Measurements from ENCODE around the gene ATG7.

ATG7 gene

DNA sequence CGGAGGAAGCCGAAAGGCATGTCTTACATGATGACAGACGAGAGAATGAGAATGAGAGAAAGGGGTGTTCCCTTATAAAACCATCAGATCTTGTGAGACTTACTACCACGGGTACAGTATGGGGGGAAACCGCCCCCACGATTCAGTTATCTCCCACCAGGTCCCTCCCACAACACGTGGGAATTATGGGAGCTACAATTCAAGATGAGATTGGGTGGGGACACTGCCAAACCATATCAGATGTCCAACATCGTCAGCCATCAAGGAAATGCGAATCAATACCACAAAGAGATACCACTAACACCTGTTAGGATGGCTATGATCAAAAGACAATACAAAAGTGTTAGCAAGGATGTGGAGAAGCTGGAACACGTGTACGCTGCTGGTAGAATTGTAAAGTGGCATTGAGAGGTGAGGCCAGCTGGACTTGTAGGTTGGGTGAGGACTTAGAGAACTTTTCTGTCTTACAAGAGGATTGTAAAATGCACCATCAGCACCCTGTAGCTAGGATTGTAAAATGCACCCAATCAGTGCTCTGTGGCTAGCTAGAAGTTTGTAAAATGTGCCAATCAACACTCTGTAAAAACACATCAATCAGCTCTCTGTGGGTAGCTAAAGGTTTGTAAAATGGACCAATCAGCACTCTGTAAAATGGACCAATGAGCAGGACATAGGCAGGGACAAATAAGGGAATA lies 334.0 kb downstream of the ATG7 start:
- Histone ChIP-seq H3K9me3 (ENCODE audit: low read length) (no peaks in the 10 kb centered on the region), H3K4me1 (ENCODE audit: insufficient read depth, low read length) (peaks cover 78% of the 10 kb centered on the region), H3K27ac (ENCODE audit: low read depth, low read length) (no peak overlapping the region), H3K27me3 (ENCODE audit: control insufficient read depth in 1 of 2, insufficient read depth in 2 of 2, low read length in 2 of 2) (no peaks in the 10 kb centered on the region), H3K4me3 (ENCODE audit: low read depth in 1 of 2, low read length in 2 of 2) (no peak overlapping the region), H3K9ac (ENCODE audit: low read length) (no peak overlapping the region), H3K36me3 (ENCODE audit: insufficient read depth, low read length) (peaks cover 3% of the 10 kb centered on the region)

DNA sequence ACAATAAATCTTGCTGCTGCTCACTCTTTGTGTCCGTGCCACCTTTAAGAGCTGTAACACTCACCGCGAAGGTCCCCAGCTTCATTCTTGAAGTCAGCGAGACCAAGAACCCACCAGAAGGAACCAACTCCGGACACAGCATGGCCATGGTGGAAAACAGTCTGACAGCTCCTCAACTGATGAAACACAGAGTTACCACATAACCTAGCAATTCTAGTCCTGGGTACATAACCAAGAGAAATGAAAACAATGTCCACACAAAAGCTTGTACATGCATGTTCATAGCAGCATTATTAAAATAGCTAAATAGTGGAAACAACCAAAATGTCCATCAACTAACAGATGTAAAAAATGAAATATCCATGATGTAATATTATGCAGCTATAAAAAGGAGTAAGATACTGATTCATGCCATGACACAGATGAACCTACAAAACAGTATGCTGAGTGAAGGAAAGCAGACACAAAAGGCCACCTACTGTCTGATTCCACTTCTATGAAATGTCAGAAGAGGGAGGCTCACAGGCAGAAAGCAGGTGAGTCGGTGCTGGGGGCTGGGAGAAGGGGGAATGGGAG lies 334.8 kb downstream of the ATG7 start:
- H3K27ac ChIP-seq (ENCODE audit: low read depth, low read length) = no peak overlapping the region
- peaks cover 76% of the 10 kb centered on the region for H3K4me1 ChIP-seq (ENCODE audit: insufficient read depth, low read length)
- no peak overlapping the region for H3K9ac ChIP-seq (ENCODE audit: low read length)
- no peaks in the 10 kb centered on the region for H3K9me3 ChIP-seq (ENCODE audit: low read length)
- no peak overlapping the region for H3K4me3 ChIP-seq (ENCODE audit: low read depth in 1 of 2, low read length in 2 of 2)
- no peaks in the 10 kb centered on the region for H3K27me3 ChIP-seq (ENCODE audit: control insufficient read depth in 1 of 2, insufficient read depth in 2 of 2, low read length in 2 of 2)
- no peaks in the 10 kb centered on the region for H3K36me3 ChIP-seq (ENCODE audit: insufficient read depth, low read length)
